BJ (cell line): ENCODE measurements around the gene F5. TPM values are rescaled to one million over a fixed set of nuclear protein-coding genes. Genes with fewer than 3 reads are reported as not detected.

Source experiments
- CTCF ChIA-PET: fragments of 350-600 bp; formaldehyde crosslinking; extraction: SDS; loops from one replicate; lab custom pipeline; 2021; ENCODE audit warnings: antibody characterized with exemption, inconsistent platforms; lab: Yijun Ruan, JAX
- POLR2A ChIA-PET: fragments of 300-600 bp; sonication (Branson Sonifier 250); formaldehyde crosslinking; extraction: SDS; loops from one replicate; lab custom pipeline; 2021; ENCODE audit warnings: antibody characterized with exemption; lab: Charles Lee
- DNase-seq: peaks from one replicate; pipeline ENCODE4 v3.0.0-alpha.2; 2011; ENCODE audit warnings: low read depth
- H3K27me3 ChIP-seq: 2 replicates; pipeline ENCODE4 v1.6.0; 2011; ENCODE audit warnings: low read length; ENCODE audit not compliant: control insufficient read depth, insufficient read depth
- H3K36me3 ChIP-seq: 2 replicates; pipeline ENCODE4 v1.5.1; 2011; ENCODE audit warnings: low read length; ENCODE audit not compliant: control insufficient read depth, insufficient read depth
- H3K4me3 ChIP-seq: 2 replicates; pipeline ENCODE4 v1.5.1; 2011; ENCODE audit warnings: low read depth, mild to moderate bottlenecking, control low read depth, low read length
- polyA plus RNA-seq: library from polyadenylated mRNA; depleted of rRNA; stranded (reverse); fragments of >200 nt; gene quantifications from 2 replicates; pipeline ENCODE4 v1.2.3, GENCODE V29; 2011
- TF ChIP-seq, protein P1 (sequence below): IDR thresholded peaks from 2 replicates; pipeline ENCODE4 v1.5.1; 2011; ENCODE audit warnings: low read depth, mild to moderate bottlenecking, control low read depth, inconsistent platforms, low read length, moderate library complexity; ENCODE audit not compliant: insufficient read depth

F5 gene
- polyA plus RNA-seq, 1 experiment = not detected

DNA sequence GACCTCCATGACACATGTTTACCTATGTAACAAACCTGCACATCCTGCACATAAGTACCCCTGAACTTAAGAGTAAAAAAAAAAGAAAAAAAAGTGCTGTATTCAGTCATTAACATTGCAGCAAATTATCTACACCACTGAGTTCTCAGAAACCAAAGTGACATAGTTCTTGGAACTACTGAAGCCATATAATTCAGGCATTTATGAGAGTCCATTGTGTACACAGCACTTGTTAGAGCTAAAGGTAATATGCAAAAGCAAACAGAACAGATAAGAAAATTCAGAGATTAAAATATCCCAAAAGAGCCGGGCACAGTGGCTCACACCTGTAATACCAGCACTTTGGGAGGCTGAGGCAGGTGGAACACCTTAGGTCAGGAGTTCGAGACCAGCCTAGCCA is 38.0 kb downstream of the F5 start:
- POLR2A ChIA-PET = no interaction called here
- no peaks in the 10 kb centered on the region for H3K36me3 ChIP-seq
- CTCF ChIA-PET = interaction anchor here (0.6 to 2.4 kb wide), 6 partner anchors 21 to 945 kb away, joined by 3 to 7 read pairs (median 4); partner anchors contain the start of gene SLC19A2
- TF ChIP-seq, protein P1, sequence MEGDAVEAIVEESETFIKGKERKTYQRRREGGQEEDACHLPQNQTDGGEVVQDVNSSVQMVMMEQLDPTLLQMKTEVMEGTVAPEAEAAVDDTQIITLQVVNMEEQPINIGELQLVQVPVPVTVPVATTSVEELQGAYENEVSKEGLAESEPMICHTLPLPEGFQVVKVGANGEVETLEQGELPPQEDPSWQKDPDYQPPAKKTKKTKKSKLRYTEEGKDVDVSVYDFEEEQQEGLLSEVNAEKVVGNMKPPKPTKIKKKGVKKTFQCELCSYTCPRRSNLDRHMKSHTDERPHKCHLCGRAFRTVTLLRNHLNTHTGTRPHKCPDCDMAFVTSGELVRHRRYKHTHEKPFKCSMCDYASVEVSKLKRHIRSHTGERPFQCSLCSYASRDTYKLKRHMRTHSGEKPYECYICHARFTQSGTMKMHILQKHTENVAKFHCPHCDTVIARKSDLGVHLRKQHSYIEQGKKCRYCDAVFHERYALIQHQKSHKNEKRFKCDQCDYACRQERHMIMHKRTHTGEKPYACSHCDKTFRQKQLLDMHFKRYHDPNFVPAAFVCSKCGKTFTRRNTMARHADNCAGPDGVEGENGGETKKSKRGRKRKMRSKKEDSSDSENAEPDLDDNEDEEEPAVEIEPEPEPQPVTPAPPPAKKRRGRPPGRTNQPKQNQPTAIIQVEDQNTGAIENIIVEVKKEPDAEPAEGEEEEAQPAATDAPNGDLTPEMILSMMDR = no peak
- H3K4me3 ChIP-seq = no peak overlapping the region
- DNase-seq = no peak
- H3K27me3 ChIP-seq = no peaks in the 10 kb centered on the region

DNA sequence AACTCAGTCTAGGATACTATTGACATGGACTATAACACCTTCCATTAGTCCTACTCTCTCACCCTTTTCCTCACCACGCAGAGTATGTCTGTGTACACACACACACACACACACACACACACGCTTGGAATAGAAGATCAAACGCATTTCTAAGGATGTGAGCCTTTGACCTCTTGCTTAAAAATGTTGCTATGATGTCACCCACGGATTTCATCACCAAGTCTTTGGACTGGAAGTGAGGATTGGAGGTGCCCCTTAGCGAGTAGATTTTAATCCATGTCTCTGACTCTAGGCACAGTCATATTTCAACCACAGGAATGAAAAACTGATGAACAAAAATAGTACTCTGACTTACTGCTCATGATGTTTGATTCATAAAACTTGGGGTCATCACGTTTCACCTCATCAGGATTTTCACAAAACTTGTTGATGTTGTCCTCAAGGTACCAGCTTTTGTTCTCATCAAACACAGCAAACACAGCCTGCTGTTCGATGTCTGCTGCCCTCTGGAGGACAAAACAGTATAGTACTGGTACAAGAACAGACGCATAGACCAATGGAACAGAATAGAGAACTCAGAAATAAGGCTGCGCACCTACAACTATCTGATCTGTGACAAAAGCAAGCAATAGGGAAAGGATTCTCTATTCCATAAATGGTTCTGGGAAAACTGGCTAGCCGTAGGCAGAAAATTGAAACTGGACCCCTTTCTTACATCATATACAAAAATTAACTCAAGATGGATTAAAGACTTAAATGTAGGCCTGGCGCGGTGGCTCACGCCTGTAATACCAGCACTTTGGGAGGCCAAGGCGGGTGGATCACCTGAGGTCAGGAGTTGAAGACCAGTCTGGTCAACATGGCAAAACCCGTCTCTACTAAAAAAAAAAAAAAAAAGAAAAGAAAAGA is 39.9 kb downstream of the F5 start:
- H3K4me3 ChIP-seq = no peak overlapping the region
- H3K36me3 ChIP-seq = no peaks in the 10 kb centered on the region
- H3K27me3 ChIP-seq = peaks cover 1% of the 10 kb centered on the region; the same call in 1 of the 2 replicates
- TF ChIP-seq, protein P1 = peak; percentile 83
- DNase-seq = no peak
- ChIA-PET CTCF (interaction anchor here (0.6 to 2.7 kb wide), 15 partner anchors 8 to 1914 kb away, joined by 3 to 12 read pairs (median 3); no protein-coding TSS in a partner anchor), POLR2A (no interaction called here)

DNA sequence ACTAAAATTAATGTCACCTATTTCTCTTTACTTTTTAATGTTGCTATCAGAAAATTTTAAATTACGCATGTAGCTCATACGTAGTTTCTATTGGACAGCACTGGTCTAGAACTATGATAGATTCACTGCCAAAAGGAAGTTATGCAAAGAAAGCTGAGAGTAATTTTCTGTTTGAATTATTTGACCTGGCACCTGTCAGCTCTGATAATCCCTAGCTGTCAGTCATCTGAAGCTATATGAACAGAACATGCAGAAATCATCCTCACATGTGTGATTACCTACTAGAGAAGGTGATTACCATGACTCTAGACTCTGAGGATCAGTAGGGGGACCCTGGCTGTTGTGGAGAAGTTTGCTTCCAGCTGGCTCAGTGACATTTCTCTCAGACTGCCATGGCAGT is 40.8 kb downstream of the F5 start:
- H3K27me3 ChIP-seq = peaks cover 1% of the 10 kb centered on the region; the same call in 1 of the 2 replicates
- CTCF ChIA-PET = interaction anchor here (0.5 to 2.7 kb wide), 7 partner anchors 12 to 1915 kb away, joined by 3 to 12 read pairs (median 4); no protein-coding TSS in a partner anchor
- H3K4me3 ChIP-seq = no peak overlapping the region
- TF ChIP-seq, protein P1 = no peak
- no peak for DNase-seq
- H3K36me3 ChIP-seq = no peaks in the 10 kb centered on the region
- POLR2A ChIA-PET = no interaction called here

DNA sequence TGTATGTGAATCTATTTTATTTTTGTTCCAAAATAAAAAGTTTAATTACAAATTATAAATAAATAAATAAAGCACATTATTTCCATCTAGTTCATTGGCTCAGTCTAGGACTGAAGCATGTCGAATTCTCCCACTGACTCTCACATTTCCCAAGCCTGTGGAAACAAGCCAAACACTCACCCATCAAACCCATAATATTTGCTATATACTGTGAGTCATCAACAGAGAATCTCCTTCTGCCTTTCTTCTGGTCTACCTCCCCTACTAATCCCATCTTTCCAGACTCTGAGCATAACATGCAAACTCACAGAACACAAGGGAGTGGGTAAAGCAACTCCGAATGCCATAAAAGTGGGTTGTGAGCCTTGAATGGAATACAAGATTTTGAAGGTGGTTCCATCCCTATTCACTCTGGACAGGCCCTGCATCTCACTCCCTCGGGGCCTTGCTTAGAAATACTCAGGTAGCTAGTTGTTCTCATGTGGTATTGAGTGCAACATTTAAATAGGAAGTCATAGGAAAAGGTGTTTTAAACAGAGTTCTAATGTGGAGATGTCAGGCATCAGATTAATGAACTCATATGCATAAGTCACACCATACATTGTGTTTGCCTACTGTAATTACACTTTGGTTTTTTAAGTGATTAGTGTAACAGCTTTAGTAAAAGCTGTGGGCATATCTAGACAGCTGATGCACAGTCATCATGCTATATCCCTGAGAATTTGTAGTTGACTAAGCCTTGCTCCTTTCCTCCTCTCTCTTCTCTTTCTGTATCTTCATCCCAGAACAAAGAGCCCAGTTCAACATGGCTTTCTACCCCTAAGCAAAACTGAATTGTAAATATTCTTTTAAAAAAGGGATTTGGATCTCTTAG is 47.0 kb downstream of the F5 start:
- ChIA-PET CTCF (interaction anchor here (1.2 kb wide), 1 partner anchor 74 kb away, joined by 3 read pairs; no protein-coding TSS in a partner anchor), POLR2A (no interaction called here)
- H3K4me3 ChIP-seq = no peak overlapping the region
- peaks cover 1% of the 10 kb centered on the region; the same call in 1 of the 2 replicates for H3K27me3 ChIP-seq
- peak; percentile 21 for DNase-seq
- no peaks in the 10 kb centered on the region for H3K36me3 ChIP-seq
- TF ChIP-seq, protein P1 = no peak
